CD4-positive, CD25-positive, alpha-beta regulatory T cell (primary cell): ENCODE results near the gene LMO7. TPM values are rescaled to one million over a fixed set of nuclear protein-coding genes. Genes with fewer than 3 reads are reported as not detected.

Experiments
- ATAC-seq, 2 donors: fragments of 150-1000 bp; cut with Tn5 transposase; one replicate each; pipeline ENCODE4 v1.10.0; 2021; ENCODE audit warnings: low read depth in 2 of 2, moderate number of reproducible peaks in 2 of 2, moderate library complexity in 1 of 2
- DNase-seq, 3 donors: peaks; one replicate each; pipeline versions ENCODE4 v3.0.0 to v3.0.0-alpha.2; 2012 to 2022; ENCODE audit warnings: mixed read lengths in 1 of 3
- H3K27ac ChIP-seq: one replicate; pipeline ENCODE4 v1.7.0; 2013; ENCODE audit warnings: mild to moderate bottlenecking, low read length; ENCODE audit not compliant: insufficient read depth, poor library complexity, severe bottlenecking
- H3K27me3 ChIP-seq: one replicate; pipeline ENCODE4 v1.7.0; 2013; ENCODE audit warnings: low read length; ENCODE audit not compliant: control insufficient read depth, insufficient read depth
- H3K36me3 ChIP-seq: one replicate; pipeline ENCODE4 v1.7.0; 2013; ENCODE audit warnings: mild to moderate bottlenecking, low read length, moderate library complexity; ENCODE audit not compliant: control insufficient read depth, insufficient read depth
- H3K4me1 ChIP-seq: 2 replicates; pipeline ENCODE4 v1.7.0; 2013; ENCODE audit warnings: mild to moderate bottlenecking, low read length; ENCODE audit not compliant: insufficient read depth, control insufficient read depth, poor library complexity, severe bottlenecking
- H3K4me3 ChIP-seq: one replicate; pipeline ENCODE4 v1.7.0; 2013; ENCODE audit warnings: low read depth, mild to moderate bottlenecking, low read length, moderate library complexity
- H3K9me3 ChIP-seq, 2 experiments: 1 replicate in 1 of 2; 2 replicates in 1 of 2; pipeline ENCODE4 v1.7.0; 2013; ENCODE audit warnings: low read length in 2 of 2, mild to moderate bottlenecking in 1 of 2, moderate library complexity in 1 of 2; ENCODE audit not compliant: control insufficient read depth in 2 of 2
- H3K27ac Mint-ChIP-seq, 3 donors: one replicate each; pipeline ENCODE4 v1.8.0; 2020 to 2022; ENCODE audit warnings: mild to moderate bottlenecking in 3 of 3, mixed read lengths in 3 of 3, moderate library complexity in 2 of 3
- H3K27me3 Mint-ChIP-seq: one replicate; pipeline ENCODE4 v1.8.0; 2022; ENCODE audit warnings: mild to moderate bottlenecking, mixed read lengths
- H3K36me3 Mint-ChIP-seq: one replicate; pipeline ENCODE4 v1.8.0; 2020; ENCODE audit warnings: mixed read lengths
- H3K4me1 Mint-ChIP-seq, 4 donors: one replicate each; pipeline ENCODE4 v1.8.0; 2020 to 2022; ENCODE audit warnings: mixed read lengths in 4 of 4, mild to moderate bottlenecking in 1 of 4
- H3K4me3 Mint-ChIP-seq, 4 donors: one replicate each; pipeline ENCODE4 v1.8.0; 2020 to 2022; ENCODE audit warnings: mild to moderate bottlenecking in 4 of 4, mixed read lengths in 4 of 4, moderate library complexity in 3 of 4
- H3K9me3 Mint-ChIP-seq, 7 donors: one replicate each; pipeline ENCODE4 v1.8.0; 2020 to 2022; ENCODE audit warnings: mixed read lengths in 7 of 7, mild to moderate bottlenecking in 3 of 7, moderate library complexity in 2 of 7
- polyA plus RNA-seq, 4 donors: library from polyadenylated mRNA; unstranded; fragments of 300-500 nt; fragmentation: Illumina TruSeq; gene quantifications; one replicate each; pipeline ENCODE4 v1.2.3, GENCODE V29; 2021
- total RNA-seq: library from RNA; stranded (reverse); gene quantifications from one replicate; pipeline ENCODE4 v1.2.3, GENCODE V29; 2022

LMO7 gene
- total and polyA plus RNA-seq, 5 donors from 2014 or later = 4.2 to 22.5 (median 10.6) TPM

- H3K4me3 Mint-ChIP-seq = no peak overlapping the region
- no peak for DNase-seq
- H3K9me3 Mint-ChIP-seq = peaks cover 0 to 2% (median 0%) of the 10 kb centered on the region in 7 donors
- no peak for ATAC-seq
- Histone ChIP-seq H3K27ac (no peak overlapping the region), H3K9me3 (no peaks in the 10 kb centered on the region), H3K4me1 (no peaks in the 10 kb centered on the region), H3K36me3 (no peaks in the 10 kb centered on the region), H3K27me3 (no peaks in the 10 kb centered on the region), H3K4me3 (no peak overlapping the region)
- H3K27me3 Mint-ChIP-seq = no peaks in the 10 kb centered on the region
- peaks cover 4% of the 10 kb centered on the region for H3K36me3 Mint-ChIP-seq
- H3K27ac Mint-ChIP-seq = no peak overlapping the region
- H3K4me1 Mint-ChIP-seq = peaks cover 0 to 5% (median 0%) of the 10 kb centered on the region in 4 donors
These were observed 11.1 kb downstream of the LMO7 start for GRCh38 chr13:75647126-75647784.

DNA sequence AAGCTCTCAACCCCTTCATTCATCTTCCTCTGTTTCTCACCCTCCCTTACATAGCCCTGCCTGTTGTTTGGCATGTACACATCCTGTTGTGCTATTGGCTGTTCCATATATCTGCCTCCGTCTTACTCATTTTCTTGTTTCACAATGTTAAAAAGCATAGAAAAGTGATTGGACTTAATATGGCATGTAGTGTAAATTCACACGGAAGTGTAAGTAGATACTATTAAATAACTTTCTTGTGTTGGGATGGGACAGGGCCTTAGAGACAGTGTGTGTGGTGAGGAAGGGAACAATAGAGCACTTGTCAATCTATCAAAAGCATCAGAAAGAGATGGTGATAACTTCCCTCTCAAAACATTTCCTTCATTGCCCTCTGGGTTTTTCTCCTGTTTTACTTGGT is 12.3 kb downstream of the LMO7 start:
- H3K4me3 ChIP-seq = no peak overlapping the region
- Mint-ChIP-seq H3K4me3 (no peak overlapping the region), H3K4me1 (peaks cover 0 to 5% (median 0%) of the 10 kb centered on the region in 4 donors), H3K36me3 (peaks cover 4% of the 10 kb centered on the region), H3K9me3 (peaks cover 0 to 2% (median 0%) of the 10 kb centered on the region in 7 donors), H3K27me3 (no peaks in the 10 kb centered on the region), H3K27ac (no peak overlapping the region)
- ATAC-seq (no peak), DNase-seq (no peak)
- H3K27ac ChIP-seq = no peak overlapping the region
- H3K27me3 ChIP-seq = no peaks in the 10 kb centered on the region
- H3K9me3 ChIP-seq = no peaks in the 10 kb centered on the region
- H3K4me1 ChIP-seq = no peaks in the 10 kb centered on the region
- H3K36me3 ChIP-seq = no peaks in the 10 kb centered on the region

- Mint-ChIP-seq H3K27ac (no peak overlapping the region), H3K9me3 (peaks cover 0 to 2% (median 0%) of the 10 kb centered on the region in 7 donors), H3K27me3 (no peaks in the 10 kb centered on the region), H3K4me1 (peaks cover 0 to 2% (median 0%) of the 10 kb centered on the region in 4 donors), H3K36me3 (peaks cover 10% of the 10 kb centered on the region), H3K4me3 (no peak overlapping the region)
- Histone ChIP-seq H3K27ac (no peak overlapping the region), H3K27me3 (no peaks in the 10 kb centered on the region), H3K4me1 (no peaks in the 10 kb centered on the region), H3K4me3 (no peak overlapping the region), H3K9me3 (no peaks in the 10 kb centered on the region), H3K36me3 (no peaks in the 10 kb centered on the region)
- ATAC-seq (no peak), DNase-seq (no peak)
These were observed 14.9 kb downstream of the LMO7 start for GRCh38 chr13:75651013-75651412.

DNA sequence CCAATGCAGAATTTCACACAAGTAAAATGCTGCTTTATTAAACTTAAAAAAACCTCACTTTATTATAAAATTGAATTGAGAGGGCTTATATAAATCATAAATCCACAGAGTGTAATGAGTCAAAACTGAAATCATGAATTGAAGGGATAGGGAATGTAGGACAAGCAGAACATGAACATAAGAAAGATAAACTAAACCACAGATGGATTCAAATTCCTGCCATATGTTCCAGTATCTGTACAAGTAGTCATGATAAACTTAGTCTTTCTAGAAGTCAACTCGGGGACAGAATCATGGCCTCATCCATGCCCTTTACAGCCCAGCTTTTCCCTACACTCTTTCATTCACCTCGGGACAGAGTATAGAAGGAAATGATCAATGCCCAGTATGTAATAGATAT is 16.6 kb downstream of the LMO7 start:
- no peak overlapping the region for H3K4me3 Mint-ChIP-seq
- DNase-seq = no peak
- no peak overlapping the region for H3K27ac ChIP-seq
- no peak overlapping the region for H3K4me3 ChIP-seq
- H3K4me1 Mint-ChIP-seq = peaks cover 0 to 2% (median 0%) of the 10 kb centered on the region in 4 donors
- H3K36me3 Mint-ChIP-seq = peaks cover 6% of the 10 kb centered on the region
- H3K27me3 ChIP-seq = no peaks in the 10 kb centered on the region
- no peaks in the 10 kb centered on the region for H3K4me1 ChIP-seq
- no peaks in the 10 kb centered on the region for H3K9me3 ChIP-seq
- peaks cover 0 to 1% (median 0%) of the 10 kb centered on the region in 7 donors for H3K9me3 Mint-ChIP-seq
- no peak overlapping the region for H3K27ac Mint-ChIP-seq
- no peaks in the 10 kb centered on the region for H3K27me3 Mint-ChIP-seq
- no peaks in the 10 kb centered on the region for H3K36me3 ChIP-seq
- ATAC-seq = no peak

GRCh38 chr13:75656425-75656989 is 20.4 kb downstream of the LMO7 start:
- Histone ChIP-seq H3K36me3 (no peaks in the 10 kb centered on the region), H3K4me1 (no peaks in the 10 kb centered on the region), H3K4me3 (no peak overlapping the region), H3K27ac (no peak overlapping the region), H3K27me3 (no peaks in the 10 kb centered on the region), H3K9me3 (no peaks in the 10 kb centered on the region)
- DNase-seq (no peak), ATAC-seq (no peak)
- H3K9me3 Mint-ChIP-seq = peaks cover 0 to 1% (median 0%) of the 10 kb centered on the region in 7 donors
- H3K4me1 Mint-ChIP-seq = peaks cover 0 to 5% (median under 1%) of the 10 kb centered on the region in 4 donors
- peaks cover 11% of the 10 kb centered on the region for H3K36me3 Mint-ChIP-seq
- H3K27me3 Mint-ChIP-seq = no peaks in the 10 kb centered on the region
- H3K27ac Mint-ChIP-seq = no peak overlapping the region
- H3K4me3 Mint-ChIP-seq = no peak overlapping the region

DNA sequence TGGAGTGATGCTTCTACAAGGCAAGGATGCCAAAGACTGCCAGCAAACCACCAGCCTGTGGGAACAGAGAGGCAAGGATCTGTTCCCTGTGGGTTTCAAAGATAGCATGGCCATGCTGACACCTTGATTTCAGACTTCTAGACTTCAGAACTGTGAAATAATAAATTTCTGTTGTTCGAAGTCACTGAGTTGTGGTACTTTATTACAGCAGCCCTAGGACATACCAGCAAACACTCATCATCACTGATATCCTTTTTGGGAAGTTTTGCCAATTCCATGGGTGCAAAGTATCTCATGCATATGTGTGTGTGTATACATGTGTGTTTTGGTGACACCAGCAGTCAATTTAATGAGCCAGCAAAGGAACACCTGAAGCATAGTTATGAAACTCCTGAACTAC is 21.0 kb downstream of the LMO7 start:
- Mint-ChIP-seq H3K36me3 (peaks cover 11% of the 10 kb centered on the region), H3K9me3 (peaks cover 0 to 1% (median 0%) of the 10 kb centered on the region in 7 donors), H3K4me3 (no peak overlapping the region), H3K27me3 (no peaks in the 10 kb centered on the region), H3K27ac (no peak overlapping the region), H3K4me1 (peaks cover 0 to 6% (median under 1%) of the 10 kb centered on the region in 4 donors)
- no peak overlapping the region for H3K27ac ChIP-seq
- H3K9me3 ChIP-seq = no peaks in the 10 kb centered on the region
- H3K4me1 ChIP-seq = no peaks in the 10 kb centered on the region
- no peak for DNase-seq
- no peaks in the 10 kb centered on the region for H3K27me3 ChIP-seq
- no peaks in the 10 kb centered on the region for H3K36me3 ChIP-seq
- no peak for ATAC-seq
- H3K4me3 ChIP-seq = no peak overlapping the region

DNA sequence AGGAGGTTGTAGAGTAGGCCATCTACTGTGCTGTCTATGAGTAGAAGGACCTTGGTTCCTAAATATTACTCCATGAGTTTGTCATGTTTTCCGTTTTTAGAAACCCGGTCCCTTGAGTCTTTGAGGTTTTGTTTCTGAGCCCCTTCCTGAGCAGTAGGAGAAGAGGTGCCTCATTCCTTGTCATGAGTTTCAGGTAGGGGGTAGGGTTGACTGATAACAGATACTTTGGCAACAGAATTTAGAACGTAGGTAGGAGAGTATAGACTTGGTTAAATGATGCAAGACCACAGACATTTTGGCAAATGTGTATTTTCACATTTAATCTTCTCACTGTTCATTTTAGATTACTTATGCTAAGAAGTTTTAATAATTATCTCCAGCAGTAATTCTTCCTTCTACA is 24.6 kb downstream of the LMO7 start:
- no peaks in the 10 kb centered on the region for H3K27me3 ChIP-seq
- no peaks in the 10 kb centered on the region for H3K36me3 ChIP-seq
- no peaks in the 10 kb centered on the region for H3K4me1 ChIP-seq
- H3K27ac ChIP-seq = no peak overlapping the region
- H3K4me1 Mint-ChIP-seq = peaks cover 0 to 6% (median 0%) of the 10 kb centered on the region in 4 donors
- no peaks in the 10 kb centered on the region for H3K27me3 Mint-ChIP-seq
- no peak overlapping the region for H3K4me3 Mint-ChIP-seq
- ATAC-seq (no peak), DNase-seq (no peak)
- H3K9me3 Mint-ChIP-seq = peaks cover 0 to 2% (median 0%) of the 10 kb centered on the region in 7 donors
- no peak overlapping the region for H3K4me3 ChIP-seq
- no peak overlapping the region for H3K27ac Mint-ChIP-seq
- H3K36me3 Mint-ChIP-seq = peaks cover 5% of the 10 kb centered on the region
- H3K9me3 ChIP-seq = no peaks in the 10 kb centered on the region

- H3K9me3 Mint-ChIP-seq = peaks cover 0 to 2% (median 0%) of the 10 kb centered on the region in 7 donors
- ATAC-seq (no peak), DNase-seq (no peak)
- no peaks in the 10 kb centered on the region for H3K27me3 Mint-ChIP-seq
- no peaks in the 10 kb centered on the region for H3K36me3 ChIP-seq
- no peaks in the 10 kb centered on the region for H3K4me1 ChIP-seq
- no peak overlapping the region for H3K4me3 Mint-ChIP-seq
- no peaks in the 10 kb centered on the region for H3K9me3 ChIP-seq
- H3K4me1 Mint-ChIP-seq = peaks cover 0 to 6% (median under 1%) of the 10 kb centered on the region in 4 donors
- H3K4me3 ChIP-seq = no peak overlapping the region
- peaks cover 5% of the 10 kb centered on the region for H3K36me3 Mint-ChIP-seq
- H3K27ac ChIP-seq = no peak overlapping the region
- no peaks in the 10 kb centered on the region for H3K27me3 ChIP-seq
- H3K27ac Mint-ChIP-seq = no peak overlapping the region
These were observed 25.3 kb downstream of the LMO7 start for GRCh38 chr13:75661443-75661842.
